Pancreas (tissue), 10 donors: ENCODE data around the gene SLC9A8. TPM values are rescaled to one million over a fixed set of nuclear protein-coding genes. Genes with fewer than 3 reads are reported as not detected.

Experiments
- ATAC-seq, 4 donors: fragments of 200-7000 bp; cut with Tn5 transposase; one replicate each; pipeline versions ENCODE4 v1.8.0 to v1.9.1; 2020; ENCODE audit warnings: mild to moderate bottlenecking in 4 of 4, moderate library complexity in 4 of 4
- DNase-seq, 6 donors: peaks; one replicate each; pipeline ENCODE4 v3.0.0-alpha.2; 2020
- FAIRE-seq: peaks from 2 replicates; lab custom pipeline; 2012; peaks lifted over from hg19 to GRCh38; lab: Jason Lieb, UNC
- H3K27ac ChIP-seq, 4 donors: fragments of 200-600 bp; sonication (generic); 1 replicate in 3 of 4; 2 replicates in 1 of 4; pipeline versions ENCODE4 v1.5.0 to v1.8.0; 2020
- H3K27me3 ChIP-seq, 4 donors: fragments of 200-600 bp; one replicate each; pipeline ENCODE4 v1.8.0; 2021
- H3K36me3 ChIP-seq, 3 donors: fragments of 200-600 bp; sonication (generic) in 1 of 3; one replicate each; pipeline versions ENCODE4 v1.5.0 to v1.8.0; 2020 to 2021
- H3K4me1 ChIP-seq, 3 donors: fragments of 200-600 bp; one replicate each; pipeline ENCODE4 v1.8.0; 2021
- H3K4me3 ChIP-seq, 4 donors: fragments of 200-600 bp; sonication (generic) in 2 of 4; one replicate each; pipeline versions ENCODE4 v1.5.0 to v1.8.0; 2020 to 2021
- H3K9me3 ChIP-seq, 4 donors: fragments of 200-600 bp; one replicate each; pipeline ENCODE4 v1.8.0; 2021
- CTCF ChIP-seq, 4 donors: fragments of 200-600 bp; sonication (generic) in 3 of 4; IDR thresholded peaks; one replicate each; pipeline versions ENCODE4 v1.5.0 to v1.8.0; 2021; ENCODE audit warnings: antibody characterized with exemption in 4 of 4
- WGBS, 2 donors: extraction: QIAGEN DNeasy Blood & Tissue Kit; methylation state at CpG; one replicate each; pipeline ENCODE4 v1.1.7; 2013; 5-methylcytosine and 5-hydroxymethylcytosine counted together
- intact Hi-C, 3 donors: fragments of 100-400 bp; cut with DNase I; formaldehyde crosslinking; loops; one replicate each; pipeline versions ENCODE4 v1.11.1 to v1.14.2; 2022
- polyA plus RNA-seq, 2 donors: library from polyadenylated mRNA; stranded (reverse); fragments of 200-250 nt; gene quantifications; one replicate each; pipeline ENCODE4 v1.2.3, GENCODE V29; 2013
- total RNA-seq, 6 donors: library from RNA; stranded (reverse); fragmentation: NEBNext Ultra II Directional in 4 of 6; extraction: Animal tissue kit (Norgen Biotek cat#: 25700) in 4 of 6; gene quantifications; one replicate each; pipeline versions ENCODE4 v1.2.1 to v1.2.4, GENCODE V29; 2021 to 2023
- donor health status: healthy with polysubstance abuse.
- donor health status: DM: no; HTN: no; CAD: no; lungs with moderate emphysema.
- donor health status: DM: no; HTN: no; CAD: no.
- donor health status: control.
- donor health status: control.
- donor health status: Bipolar disorder and iron deficiency.
- donor health status: DM: yes; HTN: yes; CAD: no.
- donor health status: DM: no; HTN: no; CAD: no.
- donor health status: DM: no; HTN: no; CAD: no.
- donor health status: DM: yes; HTN: yes; CAD: no.

Gene SLC9A8
- total and polyA plus RNA-seq, 8 donors, result 4.8 to 9.9 (median 6.8) TPM

- no peak for FAIRE-seq
- no peak for ATAC-seq
- H3K27me3 ChIP-seq, result no peaks in the 10 kb centered on the region
- no peak for DNase-seq
- peaks cover 0 to 3% (median 3%) of the 10 kb centered on the region in 3 donors for H3K36me3 ChIP-seq
- no peak for TF ChIP-seq CTCF (IDR thresholded peaks at IDR 0.05)
- no peaks in the 10 kb centered on the region for H3K9me3 ChIP-seq
- intact Hi-C loops, result no loop called here
- 91 to 93% methylated on average over 7 of the region's 7 CpGs for WGBS, 2 donors
- no peak overlapping the region for H3K27ac ChIP-seq
- H3K4me3 ChIP-seq, result no peak overlapping the region
- no peaks in the 10 kb centered on the region for H3K4me1 ChIP-seq
These were observed 52.9 kb downstream of the SLC9A8 start for GRCh38 chr20:49865559-49865958.

GRCh38 chr20:49866051-49866450, 53.4 kb downstream of the SLC9A8 start:
- FAIRE-seq (no peak), DNase-seq (no peak), ATAC-seq (no peak)
- no peaks in the 10 kb centered on the region for H3K9me3 ChIP-seq
- H3K4me1 ChIP-seq, result no peaks in the 10 kb centered on the region
- WGBS, 2 donors, result 81 to 82% methylated on average over 8 of the region's 8 CpGs
- H3K27ac ChIP-seq, result no peak overlapping the region
- no peak overlapping the region for H3K4me3 ChIP-seq
- H3K27me3 ChIP-seq, result no peaks in the 10 kb centered on the region
- TF ChIP-seq CTCF (IDR thresholded peaks at IDR 0.05), result no peak
- intact Hi-C loops, result no loop called here
- peaks cover 0 to 3% (median 3%) of the 10 kb centered on the region in 3 donors for H3K36me3 ChIP-seq

- Histone ChIP-seq H3K9me3 (no peaks in the 10 kb centered on the region), H3K36me3 (peaks cover 0 to 3% (median 3%) of the 10 kb centered on the region in 3 donors), H3K27ac (no peak overlapping the region), H3K27me3 (no peaks in the 10 kb centered on the region), H3K4me1 (no peaks in the 10 kb centered on the region), H3K4me3 (no peak overlapping the region)
- intact Hi-C loops, result no loop called here
- FAIRE-seq (no peak), ATAC-seq (no peak), DNase-seq (no peak)
- 80 to 89% methylated on average over 9 of the region's 9 CpGs for WGBS, 2 donors
- no peak for TF ChIP-seq CTCF (IDR thresholded peaks at IDR 0.05)
These were observed 55.0 kb downstream of the SLC9A8 start for GRCh38 chr20:49867453-49868215.

- Histone ChIP-seq H3K36me3 (peaks cover 0 to 3% (median 3%) of the 10 kb centered on the region in 3 donors), H3K4me3 (no peak overlapping the region), H3K9me3 (no peaks in the 10 kb centered on the region), H3K27ac (no peak overlapping the region), H3K4me1 (no peaks in the 10 kb centered on the region), H3K27me3 (no peaks in the 10 kb centered on the region)
- 87 to 93% methylated on average over 3 of the region's 3 CpGs for WGBS, 2 donors
- FAIRE-seq (no peak), ATAC-seq (no peak), DNase-seq (no peak)
- TF ChIP-seq CTCF (IDR thresholded peaks at IDR 0.05), result no peak
- intact Hi-C loops, result no loop called here
These were observed 55.9 kb downstream of the SLC9A8 start for GRCh38 chr20:49868538-49868937.

GRCh38 chr20:49868964-49869363, 56.3 kb downstream of the SLC9A8 start:
- DNase-seq, result no peak
- Histone ChIP-seq H3K9me3 (no peaks in the 10 kb centered on the region), H3K4me3 (no peak overlapping the region), H3K4me1 (no peaks in the 10 kb centered on the region), H3K27me3 (no peaks in the 10 kb centered on the region), H3K36me3 (peaks cover 0 to 3% (median 3%) of the 10 kb centered on the region in 3 donors), H3K27ac (no peak overlapping the region)
- TF ChIP-seq CTCF (IDR thresholded peaks at IDR 0.05), result no peak
- intact Hi-C loops, result no loop called here
- FAIRE-seq, result no peak
- WGBS, 2 donors, result 88 to 98% methylated on average over 5 of the region's 5 CpGs
- no peak for ATAC-seq
